Measurements from ENCODE around the gene GOLGA6L10. TPM values are rescaled to one million over a fixed set of nuclear protein-coding genes. Genes with fewer than 3 reads are reported as not detected.
"Not testable (repeated sequence)": the region's sequence is repeated elsewhere in the genome, so short reads cannot be mapped to it uniquely, and the experiment has no call there.

Gene GOLGA6L10
- total RNA-seq, 8 experiments from 2014 or later: 0.41 to 3.0 (median 1.3) TPM; not detected in 1

DNA sequence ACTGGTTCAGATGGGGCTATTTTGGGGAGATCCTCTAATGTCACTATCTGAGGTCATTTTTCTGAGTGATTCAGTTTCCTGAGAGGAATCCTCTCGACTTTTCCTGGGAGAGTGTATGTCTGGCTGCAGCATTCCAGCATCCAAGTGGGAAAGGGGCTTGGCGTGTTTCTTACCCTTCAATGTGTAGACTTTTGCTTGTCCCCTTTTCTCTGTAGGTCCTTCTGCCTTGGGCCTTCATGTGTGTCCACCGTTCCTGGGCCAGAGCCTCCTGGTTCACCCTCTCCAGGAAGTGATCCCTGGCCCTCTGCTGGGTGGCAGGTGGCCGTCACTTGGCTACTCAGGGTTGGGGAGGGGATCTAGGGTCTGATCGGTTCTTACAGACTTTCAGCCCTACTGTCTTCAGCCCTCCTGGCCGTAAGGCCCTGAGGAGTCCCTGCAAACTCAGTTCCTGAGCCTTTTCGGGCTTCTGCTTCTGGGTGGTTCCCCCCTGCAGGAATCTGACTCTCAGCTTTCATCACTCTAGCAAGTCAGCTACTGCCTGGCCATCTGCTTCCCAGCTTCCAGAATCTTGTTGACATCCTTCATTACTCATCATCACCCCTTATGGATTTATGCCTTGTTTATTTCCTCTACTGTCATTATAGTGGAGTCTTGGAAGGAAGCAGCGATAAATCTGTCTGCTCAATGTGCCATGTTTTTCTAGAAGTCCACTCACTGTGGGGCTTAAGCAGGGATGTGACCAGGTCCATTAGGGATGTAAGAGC lies 36.5 kb downstream of the GOLGA6L10 start:
- Histone ChIP-seq H3K4me3 (no peak overlapping the region), H3K4me1 (replicated peaks in 1 of 2) (no peaks in the 10 kb centered on the region), H3K27ac (no peak overlapping the region)
- ATAC-seq (replicated peaks in 6 of 8): peak in 7 of 8 experiments; percentile 43 to 95 (median 78)
- in situ Hi-C loops (cut with MboI; ENCODE audit: low pct_unique_long_range_greater_than_20kb in 2 of 9, low sequenced_read_pairs in 9 of 9, unreplicated experiment in 9 of 9): no loop called here
- WGBS, 10 experiments: 17 to 85% (median 54%) methylated on average over 1 to 7 of the region's 8 CpGs; no CpG with 5 or more reads in 5 of the 10 experiments

GRCh38 chr15:82311321-82311720 lies 38.0 kb downstream of the GOLGA6L10 start:
- not testable (repeated sequence) for H3K27ac ChIP-seq
- WGBS, 10 experiments: 69 to 100% (median 100%) methylated on average over 1 to 3 of the region's 5 CpGs; no CpG with 5 or more reads in 2 of the 10 experiments

GRCh38 chr15:82309802-82310201 lies 39.5 kb downstream of the GOLGA6L10 start:
- Histone ChIP-seq H3K4me3 (no peak overlapping the region), H3K27ac (no peak overlapping the region), H3K4me1 (replicated peaks in 1 of 2) (no peaks in the 10 kb centered on the region)
- in situ Hi-C loops (cut with MboI; ENCODE audit: low pct_unique_long_range_greater_than_20kb in 2 of 9, low sequenced_read_pairs in 9 of 9, unreplicated experiment in 9 of 9): no loop called here
- no peak for ATAC-seq (replicated peaks in 6 of 8)
- 33 to 100% (median 93%) methylated on average over 1 to 2 of the region's 2 CpGs for WGBS, 10 experiments

More at GRCh38 chr15:82311321-82311720, 38.0 kb downstream of the GOLGA6L10 start:
- in situ Hi-C loops (cut with MboI; ENCODE audit: low pct_unique_long_range_greater_than_20kb in 2 of 9, low sequenced_read_pairs in 9 of 9, unreplicated experiment in 9 of 9); H3K4me3 ChIP-seq; H3K4me1 ChIP-seq (replicated peaks in 1 of 2); ATAC-seq (replicated peaks in 6 of 8): not testable (repeated sequence)

DNA sequence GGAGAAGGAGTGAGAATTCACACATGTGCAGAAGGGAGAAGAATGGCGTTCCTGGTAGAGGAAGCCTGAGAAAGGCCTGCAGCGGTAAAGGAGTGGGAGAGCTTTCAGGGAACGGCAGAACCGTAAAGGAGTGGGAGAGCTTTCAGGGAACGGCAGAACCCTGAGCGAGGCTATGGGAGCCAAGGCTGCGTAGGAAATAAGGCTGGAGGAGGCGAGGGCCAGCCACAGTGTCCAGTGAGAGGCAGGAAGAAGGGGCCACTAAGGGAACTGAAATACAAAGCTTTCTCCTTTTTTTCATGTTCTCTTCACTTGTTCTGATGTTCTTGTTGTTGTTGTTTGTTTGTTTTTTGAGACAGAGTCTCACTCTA lies 41.6 kb downstream of the GOLGA6L10 start:
- ATAC-seq (replicated peaks in 6 of 8): no peak
- 80 to 95% (median 90%) methylated on average over 1 to 7 of the region's 8 CpGs; no CpG with 5 or more reads in 4 of the 10 experiments for WGBS, 10 experiments
- Histone ChIP-seq H3K4me3 (no peak overlapping the region), H3K27ac (no peak overlapping the region), H3K4me1 (replicated peaks in 1 of 2) (no peaks in the 10 kb centered on the region)
- in situ Hi-C loops (cut with MboI; ENCODE audit: low pct_unique_long_range_greater_than_20kb in 2 of 9, low sequenced_read_pairs in 9 of 9, unreplicated experiment in 9 of 9): no loop called here

DNA sequence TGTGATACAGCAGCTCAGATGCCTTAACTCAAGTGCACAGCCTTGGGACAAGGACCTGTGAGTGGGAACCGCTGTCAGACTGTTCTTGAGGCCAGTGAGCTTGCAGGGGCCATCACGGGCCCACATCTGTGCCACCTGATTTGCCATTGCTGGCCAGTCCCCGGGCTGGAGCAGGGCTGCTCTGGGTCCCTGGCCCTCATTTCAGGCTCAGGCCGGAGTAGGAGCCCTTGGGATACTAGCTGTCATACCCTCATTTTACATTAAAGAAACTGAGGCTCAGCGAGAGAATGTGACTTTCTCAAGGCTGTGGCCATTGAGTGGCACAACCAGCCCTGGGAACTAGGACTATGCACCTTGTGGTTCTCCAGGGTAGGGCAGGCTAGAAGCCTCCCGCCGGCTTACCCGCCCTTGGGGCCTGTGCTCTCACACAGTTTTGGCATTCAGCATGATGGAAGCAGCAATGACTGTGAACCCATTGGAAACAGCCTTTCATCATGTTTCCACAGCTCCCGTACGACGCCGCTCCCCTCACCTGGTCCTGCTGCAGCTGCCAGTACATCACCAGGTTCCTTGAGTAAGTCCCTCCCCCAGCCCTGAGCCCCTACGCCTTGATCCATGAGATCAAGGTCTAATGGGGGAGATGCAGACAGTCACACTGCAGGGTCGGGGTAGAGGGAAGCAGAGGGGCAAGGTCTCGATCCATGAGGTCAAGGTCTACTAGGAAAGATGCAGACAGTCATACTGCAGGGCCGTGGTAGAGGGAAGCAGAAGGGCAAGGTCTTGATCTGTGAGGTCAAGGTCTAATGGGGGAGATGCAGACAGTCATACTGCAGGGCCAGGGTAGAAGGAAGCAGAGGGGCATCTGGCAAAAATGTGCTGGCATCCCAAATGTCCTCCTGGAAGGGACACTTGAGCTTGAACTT lies 42.2 kb downstream of the GOLGA6L10 start:
- no peak overlapping the region for H3K4me3 ChIP-seq
- 33 to 100% (median 81%) methylated on average over 1 to 9 of the region's 16 CpGs; no CpG with 5 or more reads in 4 of the 10 experiments for WGBS, 10 experiments
- in situ Hi-C loops (cut with MboI; ENCODE audit: low pct_unique_long_range_greater_than_20kb in 2 of 9, low sequenced_read_pairs in 9 of 9, unreplicated experiment in 9 of 9): no loop called here
- no peaks in the 10 kb centered on the region for H3K4me1 ChIP-seq (replicated peaks in 1 of 2)
- ATAC-seq (replicated peaks in 6 of 8): no peak
- no peak overlapping the region for H3K27ac ChIP-seq

DNA sequence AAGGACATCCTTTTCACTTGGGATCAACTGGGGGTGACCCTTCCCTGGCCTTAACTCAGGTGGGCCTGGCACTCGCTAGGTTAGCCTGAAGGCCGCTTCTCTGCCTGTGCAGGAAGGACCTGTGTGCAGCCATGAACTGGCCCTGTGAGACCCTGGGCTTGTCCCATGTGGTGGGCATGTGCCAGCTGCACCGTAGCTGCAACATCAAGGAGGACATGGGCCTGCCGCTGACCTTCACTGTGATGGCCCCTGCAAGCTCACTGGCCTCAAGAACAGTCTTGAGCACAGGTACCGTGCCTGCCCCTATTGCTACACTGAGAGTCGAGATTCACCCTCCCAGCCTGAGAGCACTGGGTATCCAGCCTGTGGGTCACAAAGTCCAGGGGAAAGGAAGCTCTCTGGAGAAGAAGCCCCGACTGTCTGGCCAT lies 43.6 kb downstream of the GOLGA6L10 start:
- 60 to 100% (median 61%) methylated on average over 1 to 5 of the region's 7 CpGs; no CpG with 5 or more reads in 7 of the 10 experiments for WGBS, 10 experiments
- in situ Hi-C loops (cut with MboI; ENCODE audit: low pct_unique_long_range_greater_than_20kb in 2 of 9, low sequenced_read_pairs in 9 of 9, unreplicated experiment in 9 of 9): no loop called here

GRCh38 chr15:82304778-82305090 lies 44.5 kb downstream of the GOLGA6L10 start:
- Histone ChIP-seq H3K27ac (no peak overlapping the region), H3K4me3 (no peak overlapping the region), H3K4me1 (replicated peaks in 1 of 2) (no peaks in the 10 kb centered on the region)
- peak in 3 of 8 experiments; percentile 58 to 67 (median 66) for ATAC-seq (replicated peaks in 6 of 8)
- WGBS, 10 experiments: 30 to 92% (median 79%) methylated on average over 1 to 3 of the region's 4 CpGs; no CpG with 5 or more reads in 6 of the 10 experiments
- in situ Hi-C loops (cut with MboI; ENCODE audit: low pct_unique_long_range_greater_than_20kb in 2 of 9, low sequenced_read_pairs in 9 of 9, unreplicated experiment in 9 of 9): no loop called here

More for the DNA sequence above, 43.6 kb downstream of the GOLGA6L10 start:
- no peak for ATAC-seq (replicated peaks in 6 of 8)
- Histone ChIP-seq H3K4me1 (replicated peaks in 1 of 2) (no peaks in the 10 kb centered on the region), H3K4me3 (no peak overlapping the region), H3K27ac (no peak overlapping the region)

GRCh38 chr15:82303956-82304777 lies 45.1 kb downstream of the GOLGA6L10 start:
- ATAC-seq (replicated peaks in 6 of 8): no peak
- in situ Hi-C loops (cut with MboI; ENCODE audit: low pct_unique_long_range_greater_than_20kb in 2 of 9, low sequenced_read_pairs in 9 of 9, unreplicated experiment in 9 of 9): no loop called here

DNA sequence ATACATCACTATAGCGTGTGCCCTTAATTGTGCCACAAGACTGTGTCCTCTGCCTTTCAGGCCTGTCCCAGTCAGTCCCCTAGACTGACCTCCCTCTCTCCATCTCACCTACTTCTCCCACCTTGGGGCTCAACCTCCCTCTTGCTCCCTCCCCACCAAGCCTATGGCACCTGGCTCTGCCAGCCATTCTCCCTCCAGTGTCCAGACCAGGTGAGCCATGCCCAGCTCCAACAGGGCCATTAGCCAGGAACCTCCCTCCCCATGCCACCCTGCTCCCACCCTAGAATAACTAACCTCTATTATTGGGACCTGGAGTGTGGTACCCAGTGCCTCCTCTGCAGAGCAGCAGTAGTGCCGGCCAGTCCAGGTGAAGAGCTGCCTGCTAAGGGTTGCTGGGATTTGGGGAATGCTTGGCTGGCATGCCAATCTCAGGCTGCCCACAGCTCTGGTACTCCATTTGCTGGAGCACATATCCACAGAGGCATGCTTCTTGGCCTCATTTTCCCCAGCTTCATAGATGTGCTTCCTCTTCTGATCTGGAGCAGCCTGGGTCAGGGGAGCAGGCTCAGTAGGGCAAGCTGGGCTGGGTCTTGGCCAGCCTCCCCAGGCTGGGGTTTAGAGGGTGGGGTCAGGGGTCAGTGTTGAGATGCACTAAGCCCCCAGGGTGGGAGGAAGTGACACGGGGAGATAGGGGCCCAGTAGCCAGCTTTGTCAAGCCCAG lies 47.8 kb downstream of the GOLGA6L10 start:
- no peak overlapping the region for H3K4me3 ChIP-seq
- H3K4me1 ChIP-seq (replicated peaks in 1 of 2): no peaks in the 10 kb centered on the region
- ATAC-seq (replicated peaks in 6 of 8): no peak
- in situ Hi-C loops (cut with MboI; ENCODE audit: low pct_unique_long_range_greater_than_20kb in 2 of 9, low sequenced_read_pairs in 9 of 9, unreplicated experiment in 9 of 9): no loop called here
- no peak overlapping the region for H3K27ac ChIP-seq
- WGBS, 10 experiments: 33 to 100% (median 57%) methylated on average over 1 to 2 of the region's 3 CpGs; no CpG with 5 or more reads in 7 of the 10 experiments

More at GRCh38 chr15:82303956-82304777, 45.1 kb downstream of the GOLGA6L10 start:
- Histone ChIP-seq H3K4me3 (no peak overlapping the region), H3K27ac (no peak overlapping the region), H3K4me1 (replicated peaks in 1 of 2) (no peaks in the 10 kb centered on the region)
- WGBS, 10 experiments: 60 to 72% methylated on average over 1 to 5 of the region's 12 CpGs; no CpG with 5 or more reads in 8 of the 10 experiments

DNA sequence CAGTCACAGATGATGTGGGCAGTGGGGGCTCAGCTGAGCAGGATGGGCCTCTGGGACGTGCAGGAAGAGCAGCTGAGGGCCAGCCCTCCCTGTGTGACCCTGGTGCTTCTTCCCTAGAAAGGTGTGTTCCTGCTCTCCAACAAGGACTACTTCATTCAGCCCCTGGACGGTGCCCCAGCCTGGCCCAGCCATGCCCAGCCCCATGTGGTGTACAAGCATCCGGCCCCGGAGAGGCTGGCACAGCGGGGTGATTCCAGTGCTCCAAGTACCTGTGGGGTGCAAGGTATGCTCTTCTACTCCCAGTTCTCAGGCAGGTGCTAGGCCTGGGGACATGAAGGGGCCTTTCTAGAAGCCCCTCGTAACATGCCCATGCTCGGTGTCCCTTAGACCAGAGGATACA lies 48.4 kb downstream of the GOLGA6L10 start:
- Histone ChIP-seq H3K27ac (no peak overlapping the region), H3K4me1 (replicated peaks in 1 of 2) (no peaks in the 10 kb centered on the region), H3K4me3 (no peak overlapping the region)
- in situ Hi-C loops (cut with MboI; ENCODE audit: low pct_unique_long_range_greater_than_20kb in 2 of 9, low sequenced_read_pairs in 9 of 9, unreplicated experiment in 9 of 9): no loop called here
- 60 to 100% (median 100%) methylated on average over 1 to 4 of the region's 7 CpGs; no CpG with 5 or more reads in 4 of the 10 experiments for whole genome bisulfite sequencing, 10 experiments
- ATAC-seq (replicated peaks in 6 of 8): no peak

GRCh38 chr15:82300326-82300725 lies 48.9 kb downstream of the GOLGA6L10 start:
- H3K27ac ChIP-seq; H3K4me3 ChIP-seq; in situ Hi-C loops (cut with MboI; ENCODE audit: low pct_unique_long_range_greater_than_20kb in 2 of 9, low sequenced_read_pairs in 9 of 9, unreplicated experiment in 9 of 9); H3K4me1 ChIP-seq (replicated peaks in 1 of 2): not testable (repeated sequence)
- WGBS, 10 experiments: 86% methylated on average over 2 of the region's 6 CpGs; no CpG with 5 or more reads in 9 of the 10 experiments
- ATAC-seq (replicated peaks in 6 of 8): peak in 1 of 8 experiments; percentile 77

DNA sequence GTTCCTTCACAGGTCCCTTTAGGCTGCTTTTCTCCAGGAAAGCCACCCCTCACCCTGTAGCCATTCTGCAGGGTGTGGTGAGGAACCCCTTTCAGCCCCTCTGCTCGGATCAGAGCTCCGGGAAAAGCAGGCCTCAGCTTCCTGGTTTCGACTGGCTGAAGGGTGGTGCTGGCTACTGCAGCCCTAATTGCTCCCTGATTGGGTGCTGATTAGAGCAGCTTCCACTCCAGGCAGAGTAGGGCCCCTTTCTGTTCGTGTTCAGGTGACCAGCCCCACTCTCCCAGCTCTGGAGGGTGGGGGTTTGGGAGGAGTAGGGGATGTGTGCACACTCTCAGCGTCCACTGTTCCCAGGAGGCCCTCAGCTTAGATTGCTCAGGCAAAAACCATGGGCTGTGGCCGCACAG lies 49.8 kb downstream of the GOLGA6L10 start:
- H3K4me1 ChIP-seq (replicated peaks in 1 of 2); H3K4me3 ChIP-seq; in situ Hi-C loops (cut with MboI; ENCODE audit: low pct_unique_long_range_greater_than_20kb in 2 of 9, low sequenced_read_pairs in 9 of 9, unreplicated experiment in 9 of 9): not testable (repeated sequence)
- WGBS, 10 experiments: no CpG with 5 or more reads among the region's 6 CpGs
- ATAC-seq (replicated peaks in 6 of 8): peak in 5 of 8 experiments; percentile 52 to 98 (median 92)
- peak overlapping the region in 1 of 2 donors; percentile 44 for H3K27ac ChIP-seq

All from motor neuron (in vitro differentiated cells).